22Rv1 (cell line): Measurements from ENCODE around the gene ESR2.

Experiments used
- ZFX ChIP-seq: fragments of 450-650 bp; IDR thresholded peaks from 2 replicates; pipeline ENCODE4 v1.6.1; 2017; ENCODE audit warnings: antibody characterized with exemption, borderline replicate concordance
- TF ChIP-seq, protein P1 (sequence below): fragments of 450-650 bp; IDR thresholded peaks from 2 replicates; pipeline ENCODE4 v1.5.1; 2017; ENCODE audit warnings: mild to moderate bottlenecking

DNA sequence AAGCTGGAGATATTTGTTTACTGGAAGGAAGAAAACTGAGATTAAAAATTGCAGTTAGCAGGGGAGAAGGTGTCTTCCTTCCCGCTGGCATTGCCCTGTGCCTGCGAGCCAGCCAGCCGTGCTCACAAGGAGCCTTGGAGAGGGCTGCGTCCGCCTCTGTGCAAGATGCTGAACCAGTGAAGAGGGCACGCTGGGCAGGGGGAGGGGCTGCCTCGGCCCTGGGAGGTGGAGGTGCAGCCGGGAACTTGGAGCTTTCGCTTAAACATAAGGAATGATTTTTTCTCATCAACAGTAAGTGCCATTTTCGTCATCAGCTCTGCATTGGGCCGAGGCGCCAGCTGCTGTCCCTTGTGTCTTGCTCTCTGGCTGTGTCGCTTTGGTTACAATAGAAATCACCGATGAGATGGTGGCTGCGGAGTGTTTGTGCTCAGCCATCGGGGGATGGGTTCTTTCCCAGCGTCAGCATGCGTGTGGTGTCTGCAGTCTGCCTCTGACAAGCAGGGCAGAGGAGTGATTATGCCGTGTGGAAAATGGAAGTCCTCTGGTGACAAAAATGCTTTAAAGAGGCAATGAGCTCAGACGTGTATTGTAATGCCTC lies 97.3 kb downstream of the ESR2 start:
- TF ChIP-seq, protein P1, sequence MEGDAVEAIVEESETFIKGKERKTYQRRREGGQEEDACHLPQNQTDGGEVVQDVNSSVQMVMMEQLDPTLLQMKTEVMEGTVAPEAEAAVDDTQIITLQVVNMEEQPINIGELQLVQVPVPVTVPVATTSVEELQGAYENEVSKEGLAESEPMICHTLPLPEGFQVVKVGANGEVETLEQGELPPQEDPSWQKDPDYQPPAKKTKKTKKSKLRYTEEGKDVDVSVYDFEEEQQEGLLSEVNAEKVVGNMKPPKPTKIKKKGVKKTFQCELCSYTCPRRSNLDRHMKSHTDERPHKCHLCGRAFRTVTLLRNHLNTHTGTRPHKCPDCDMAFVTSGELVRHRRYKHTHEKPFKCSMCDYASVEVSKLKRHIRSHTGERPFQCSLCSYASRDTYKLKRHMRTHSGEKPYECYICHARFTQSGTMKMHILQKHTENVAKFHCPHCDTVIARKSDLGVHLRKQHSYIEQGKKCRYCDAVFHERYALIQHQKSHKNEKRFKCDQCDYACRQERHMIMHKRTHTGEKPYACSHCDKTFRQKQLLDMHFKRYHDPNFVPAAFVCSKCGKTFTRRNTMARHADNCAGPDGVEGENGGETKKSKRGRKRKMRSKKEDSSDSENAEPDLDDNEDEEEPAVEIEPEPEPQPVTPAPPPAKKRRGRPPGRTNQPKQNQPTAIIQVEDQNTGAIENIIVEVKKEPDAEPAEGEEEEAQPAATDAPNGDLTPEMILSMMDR, result no peak
- TF ChIP-seq ZFX, result no peak
